ENCODE data around the gene BCL11A.

BCL11A gene

DNA sequence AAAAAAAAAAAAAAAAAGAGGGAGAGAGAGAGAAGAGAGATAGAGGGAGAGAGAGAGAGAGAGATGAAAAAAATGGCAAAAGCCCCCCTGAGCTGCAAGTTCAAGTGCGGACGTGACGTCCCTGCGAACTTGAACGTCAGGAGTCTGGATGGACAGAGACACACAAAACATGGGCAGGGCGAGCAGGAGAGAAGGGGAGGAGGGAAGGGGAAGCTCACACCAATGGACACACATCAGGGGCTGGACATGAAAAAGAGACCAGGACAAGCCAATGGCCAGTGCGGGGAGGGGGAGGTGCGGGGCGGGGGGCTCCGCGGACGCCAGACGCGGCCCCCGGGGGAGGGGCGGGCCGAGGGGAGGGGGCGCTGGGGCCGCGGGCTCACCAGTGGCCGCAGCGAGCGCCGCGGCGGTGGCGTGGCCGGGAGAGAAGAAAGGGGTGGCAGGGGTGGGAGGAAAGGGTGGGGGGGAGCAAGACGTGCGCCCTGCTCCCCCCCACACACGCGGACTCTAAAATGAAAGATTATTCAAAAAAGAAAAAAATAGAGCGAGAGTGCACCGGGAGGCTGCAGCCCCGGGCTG lies at the start of gene BCL11A:
Gene BCL11A (minus strand): TSS at position 160 of the 579 bp plus-strand sequence. CDS start 384 bp downstream, outside the sequence.
- no peak for DNase-seq

- no peak for DNase-seq
Observed at GRCh38 chr2:60602828-60603532, 49.5 kb upstream of the BCL11A start.

- no peak for DNase-seq
Observed at GRCh38 chr2:60602388-60602787, 48.9 kb upstream of the BCL11A start.

- DNase-seq = no peak
Observed at GRCh38 chr2:60598271-60598670, 44.8 kb upstream of the BCL11A start.

DNA sequence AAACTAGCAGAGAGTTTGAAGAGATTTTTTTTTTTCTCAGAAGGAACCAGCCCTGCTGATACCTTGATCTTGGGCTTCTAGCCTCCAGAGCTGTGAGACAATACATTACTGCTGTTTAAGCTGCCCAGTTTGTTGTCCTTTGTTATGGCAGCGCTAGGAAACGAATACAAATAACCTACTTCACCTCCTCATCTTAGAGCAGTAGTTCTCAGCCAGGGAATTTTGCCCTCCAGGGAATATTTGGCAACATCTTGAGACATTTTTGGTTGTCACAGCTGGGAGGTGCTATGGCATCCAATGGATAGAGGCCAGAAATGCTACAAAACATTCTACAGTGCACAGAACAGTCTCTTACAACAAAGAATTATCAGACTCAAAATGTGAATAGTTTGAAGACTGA lies 43.9 kb upstream of the BCL11A start:
- DNase-seq = no peak

DNA sequence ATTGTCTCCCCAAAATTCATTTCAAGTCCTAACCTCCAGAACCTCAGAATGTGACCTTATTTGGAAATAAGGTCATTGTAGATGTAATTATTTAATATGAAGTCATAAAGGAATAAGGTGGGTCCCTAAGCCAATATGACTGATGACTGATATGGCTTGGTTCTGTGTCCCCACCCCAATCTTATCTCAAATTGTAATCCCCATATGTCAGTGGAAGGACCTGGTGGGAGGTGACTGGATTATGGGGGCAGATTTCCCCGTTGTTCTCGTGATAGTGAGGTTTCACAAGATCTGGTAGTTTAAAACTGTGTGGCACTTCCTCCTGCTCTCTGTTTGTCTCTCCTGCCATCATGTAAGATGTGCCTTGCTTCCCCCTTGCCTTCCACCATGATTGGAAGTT lies 43.0 kb upstream of the BCL11A start:
- no peak for DNase-seq

GRCh38 chr2:60595953-60596352 lies 42.5 kb upstream of the BCL11A start:
- DNase-seq = no peak

DNA sequence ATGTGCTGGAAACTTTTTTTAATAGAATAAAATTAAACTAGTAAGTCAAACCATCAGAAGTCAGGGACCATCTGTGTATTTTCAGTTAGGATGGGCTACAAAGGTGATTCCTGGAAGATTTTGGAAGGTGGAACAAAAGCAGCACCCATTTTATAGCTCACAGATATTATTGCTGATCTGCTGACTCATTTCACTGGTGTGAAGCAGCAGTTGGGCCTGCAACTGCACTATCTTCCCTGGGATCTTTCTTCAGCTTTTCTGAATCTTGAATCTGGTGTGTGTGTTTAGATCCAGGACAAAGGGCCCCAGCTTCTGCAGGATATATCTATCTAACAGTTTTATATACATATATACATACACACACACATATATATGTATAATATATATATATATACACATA lies 35.6 kb upstream of the BCL11A start:
- DNase-seq = no peak

- no peak for DNase-seq
Observed at GRCh38 chr2:60586081-60586480, 32.6 kb upstream of the BCL11A start.

DNA sequence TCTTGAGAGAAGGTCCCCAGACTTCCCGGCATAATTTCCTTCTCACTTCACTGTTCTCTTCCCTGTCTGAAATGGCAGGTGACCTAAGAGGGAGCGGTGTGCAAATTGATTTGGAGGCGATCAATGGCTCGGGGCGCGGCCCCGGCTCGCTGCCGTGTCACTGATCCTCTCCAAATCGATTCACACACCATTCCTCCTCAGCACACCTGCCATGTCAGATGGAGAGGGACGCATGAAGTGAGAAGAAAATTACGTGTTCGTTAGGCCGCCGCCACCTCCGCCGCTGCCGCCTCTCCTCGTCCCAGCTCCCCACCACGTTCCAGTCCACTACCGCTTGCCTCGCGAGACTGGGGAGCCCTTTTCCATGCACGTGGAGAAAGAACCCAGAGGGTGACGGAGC lies 31.8 kb upstream of the BCL11A start:
- DNase-seq = no peak

- no peak for DNase-seq
Observed at GRCh38 chr2:60583604-60584003, 30.1 kb upstream of the BCL11A start.

GRCh38 chr2:60581433-60582282 lies 28.2 kb upstream of the BCL11A start:
- DNase-seq = peak; percentile 72

DNA sequence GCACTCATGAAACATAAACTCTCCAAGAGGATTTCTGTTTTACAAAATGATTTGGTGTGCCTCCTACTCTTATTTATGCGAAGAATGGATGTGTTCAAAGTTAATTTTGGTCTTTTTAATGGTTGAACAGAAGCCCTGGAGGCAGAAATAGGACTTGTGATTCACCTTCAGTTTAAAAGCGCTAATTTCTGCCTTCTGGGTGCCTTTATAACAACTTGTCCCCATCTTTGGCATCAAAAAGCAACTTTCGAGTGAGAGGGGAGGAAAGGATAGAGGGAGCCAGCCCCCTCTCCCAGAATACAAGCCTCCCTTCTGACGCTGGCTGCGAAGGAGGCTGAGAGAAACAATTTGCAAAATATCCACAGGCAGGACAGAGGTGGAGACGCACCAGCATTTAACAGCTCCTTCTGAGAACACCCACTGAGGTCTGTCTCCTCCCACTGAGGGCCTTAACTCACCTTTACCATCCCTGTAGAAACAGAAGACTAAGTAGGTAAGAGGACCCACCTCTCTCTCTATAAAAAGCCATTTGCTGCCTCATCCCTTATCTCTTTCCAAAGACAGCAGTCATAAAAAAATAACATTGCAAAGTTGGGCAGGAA lies 24.3 kb upstream of the BCL11A start:
- DNase-seq = no peak

DNA sequence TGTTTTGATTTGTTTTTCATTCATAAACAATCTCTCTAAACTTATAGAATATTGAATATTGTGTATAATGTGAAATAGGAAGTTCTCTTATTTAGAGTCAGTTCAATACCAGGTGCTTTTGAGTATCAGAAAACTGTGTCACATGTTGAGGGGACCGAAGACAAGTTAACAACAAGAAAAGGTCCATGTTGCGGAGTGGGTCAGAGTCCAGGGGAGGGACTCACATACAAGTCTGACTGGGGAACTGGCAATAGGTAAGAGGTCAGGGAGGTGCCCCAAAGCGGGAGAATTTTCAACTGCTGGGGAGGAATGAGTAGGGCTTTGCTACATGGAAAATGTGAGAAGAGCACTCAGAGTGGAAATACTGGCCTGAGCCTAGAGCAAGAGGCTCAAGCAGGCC lies 19.8 kb upstream of the BCL11A start:
- DNase-seq = no peak

GRCh38 chr2:60570251-60570650 lies 16.8 kb upstream of the BCL11A start:
- DNase-seq = no peak

DNA sequence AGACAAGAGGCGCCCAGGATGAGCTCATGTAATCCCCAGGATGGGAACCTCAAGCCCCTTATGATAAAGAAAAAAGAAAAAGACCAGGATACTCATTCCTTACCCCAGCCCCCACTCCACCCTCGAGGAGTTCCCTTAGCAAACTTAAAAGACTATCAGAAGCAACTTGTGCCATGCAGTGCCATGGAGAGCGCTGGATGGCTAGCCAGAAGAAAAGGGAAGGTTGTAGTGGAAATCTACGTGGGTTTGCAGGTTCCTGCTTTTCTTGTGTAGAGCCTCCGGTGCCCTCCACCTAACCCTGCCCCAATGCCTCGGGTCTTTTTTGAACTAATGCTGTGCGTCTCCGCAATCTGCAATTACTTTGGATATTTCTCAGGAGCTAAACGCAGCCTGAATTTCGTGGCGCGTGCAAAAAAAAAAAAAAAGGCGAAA lies 16.2 kb upstream of the BCL11A start:
- no peak for DNase-seq

- no peak for DNase-seq
Observed at GRCh38 chr2:60567919-60568768, 14.7 kb upstream of the BCL11A start.

DNA sequence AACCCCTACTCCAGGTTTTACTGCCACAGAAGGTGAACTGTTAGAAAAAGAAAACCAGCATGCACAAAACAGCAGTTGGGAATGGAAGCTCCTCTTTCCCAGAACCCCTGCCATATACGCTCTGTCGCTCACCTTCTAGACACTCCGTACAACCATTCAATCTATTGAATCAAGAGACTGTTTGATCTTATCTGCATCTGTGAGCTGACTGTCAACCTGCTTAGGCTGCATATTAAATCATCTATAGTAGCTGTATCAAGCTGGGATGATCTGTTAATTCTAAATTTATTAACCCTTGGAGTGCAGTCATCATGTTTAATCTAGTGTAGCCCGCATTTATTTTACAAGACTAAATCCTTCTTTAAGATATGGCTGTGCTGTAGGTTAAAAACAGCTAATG lies 13.6 kb upstream of the BCL11A start:
- no peak for DNase-seq

DNA sequence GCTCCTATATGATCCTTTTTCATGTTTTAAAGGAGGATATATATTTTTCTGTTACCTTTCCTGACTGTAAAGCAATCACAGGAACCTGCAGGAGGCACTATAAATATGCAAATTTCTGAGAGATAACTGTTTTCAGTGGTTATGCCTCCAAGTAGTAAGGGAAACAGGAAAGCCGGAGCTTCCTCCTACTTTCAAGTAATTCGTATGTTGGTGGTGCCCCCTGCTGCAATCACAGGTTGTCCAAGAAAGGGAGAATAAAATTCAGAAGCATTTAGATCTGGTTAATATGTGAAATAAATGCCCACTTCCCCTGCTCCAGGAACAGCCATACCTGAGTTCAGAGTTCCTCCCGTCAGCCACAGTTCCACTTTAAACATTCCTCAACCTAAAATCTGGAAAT lies 12.0 kb upstream of the BCL11A start:
- no peak for DNase-seq

- peak; percentile 51 for DNase-seq
Observed at GRCh38 chr2:60560734-60561644, 7.5 kb upstream of the BCL11A start.

GRCh38 chr2:60559880-60560279 lies 6.4 kb upstream of the BCL11A start:
- no peak for DNase-seq

Data from activated CD4-positive, alpha-beta T cell treated with anti-CD3 and anti-CD28 coated beads, Interleukin-10, Interleukin-2, amounts not matched to agents 100 ng/mL and 50 ng/mL, durations not matched to agents 16 hours and 8 hours (primary cell).